CD4-positive, alpha-beta T cell treated with Interleukin-15 for 1 hour (primary cell): ENCODE results near the gene CD40.

Experiments
- DNase-seq: peaks from one replicate; pipeline ENCODE4 v3.0.0-alpha.2; 2020

The CD40 gene

DNA sequence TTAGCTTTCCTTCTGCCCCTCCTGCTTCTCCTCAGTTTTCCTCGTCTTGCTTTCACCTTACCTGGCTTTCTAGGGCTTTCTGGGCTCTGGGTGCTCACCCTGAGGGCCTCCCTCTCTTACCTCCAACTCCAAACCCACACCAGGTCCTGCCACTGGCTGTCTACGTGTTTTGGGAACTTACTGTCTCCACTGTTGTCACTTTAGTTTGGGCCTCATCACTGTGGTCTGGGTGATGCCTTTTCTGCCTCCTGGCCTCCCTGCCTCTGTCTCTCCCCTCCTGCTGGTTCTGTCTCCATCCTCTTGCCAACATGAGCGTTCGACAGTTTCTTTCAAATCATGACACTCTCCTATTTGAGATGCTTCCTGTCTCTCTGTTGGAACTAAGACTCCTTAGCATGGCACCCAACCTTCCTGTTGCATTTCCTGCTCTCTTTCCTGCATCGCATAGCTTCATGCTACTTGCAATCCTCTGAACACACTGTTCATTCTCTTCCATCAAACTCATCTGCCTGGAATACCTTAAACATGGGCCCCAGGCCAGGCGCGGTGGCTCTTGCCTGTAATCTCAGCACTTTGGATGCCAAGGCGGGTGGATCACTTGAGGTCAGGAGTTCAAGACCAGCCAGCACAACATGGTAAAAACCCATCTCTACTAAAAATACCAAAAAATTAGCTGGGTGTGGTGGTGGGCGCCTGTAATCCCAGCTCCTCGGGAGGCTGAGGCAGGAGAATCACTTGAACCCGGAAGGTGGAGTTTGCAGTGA, 5.5 kb downstream of the CD40 start:
- no peak for DNase-seq

DNA sequence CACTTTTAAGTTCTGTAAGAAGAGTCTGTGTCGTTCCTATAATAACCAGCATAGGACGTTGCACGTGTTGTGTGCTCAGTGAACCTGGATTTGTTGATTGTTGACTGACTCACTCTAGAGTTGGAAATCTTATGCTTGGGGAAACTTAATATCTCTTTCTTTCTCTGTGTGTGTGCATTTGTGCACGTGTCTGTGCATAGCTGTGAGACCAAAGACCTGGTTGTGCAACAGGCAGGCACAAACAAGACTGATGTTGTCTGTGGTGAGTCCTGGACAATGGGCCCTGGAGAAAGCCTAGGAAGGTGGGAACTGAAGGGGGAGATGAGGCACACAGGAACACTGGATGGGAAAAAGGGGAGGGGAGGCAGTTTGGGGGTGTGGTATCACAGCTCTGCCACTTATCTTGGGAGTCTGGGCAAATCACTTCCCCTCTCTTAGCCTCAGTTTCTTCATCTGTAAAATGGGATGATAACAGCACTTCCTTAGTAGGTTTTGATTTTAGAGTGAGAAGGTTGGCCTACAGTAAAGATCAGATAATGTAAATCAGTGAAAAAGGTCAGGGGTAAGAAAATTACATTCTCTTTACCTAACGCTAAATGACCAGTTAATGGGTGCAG, 8.4 kb downstream of the CD40 start:
- DNase-seq, result no peak

DNA sequence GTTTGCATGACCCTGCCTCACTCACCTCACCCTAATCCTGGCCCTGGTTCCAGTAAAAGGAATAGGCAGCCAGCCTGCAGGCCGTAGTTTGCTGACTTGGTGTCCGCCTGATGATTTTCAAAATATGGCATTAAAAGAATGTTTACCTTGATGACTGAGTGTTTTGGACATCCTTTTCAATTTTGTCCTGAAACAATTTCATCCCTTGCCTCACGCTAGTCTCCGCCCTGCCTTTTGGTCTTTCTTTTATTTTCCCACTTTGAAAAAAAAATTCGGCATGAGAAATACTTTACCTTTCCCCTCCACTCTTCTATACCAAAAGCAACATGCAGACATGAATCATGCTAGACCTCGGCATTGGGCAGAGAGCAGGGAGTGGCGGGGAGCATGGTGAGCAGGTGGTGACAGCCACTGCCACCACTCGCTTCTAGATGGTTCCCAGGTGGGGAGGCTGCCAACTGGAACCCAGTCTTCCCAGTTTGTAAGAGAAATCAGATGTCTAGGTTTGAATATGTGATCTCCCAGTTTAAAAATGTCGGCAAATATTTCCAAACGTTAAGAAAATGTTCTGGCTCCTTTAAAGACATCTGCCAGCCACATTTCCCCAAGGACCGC, 9.4 kb downstream of the CD40 start:
- DNase-seq, result no peak

DNA sequence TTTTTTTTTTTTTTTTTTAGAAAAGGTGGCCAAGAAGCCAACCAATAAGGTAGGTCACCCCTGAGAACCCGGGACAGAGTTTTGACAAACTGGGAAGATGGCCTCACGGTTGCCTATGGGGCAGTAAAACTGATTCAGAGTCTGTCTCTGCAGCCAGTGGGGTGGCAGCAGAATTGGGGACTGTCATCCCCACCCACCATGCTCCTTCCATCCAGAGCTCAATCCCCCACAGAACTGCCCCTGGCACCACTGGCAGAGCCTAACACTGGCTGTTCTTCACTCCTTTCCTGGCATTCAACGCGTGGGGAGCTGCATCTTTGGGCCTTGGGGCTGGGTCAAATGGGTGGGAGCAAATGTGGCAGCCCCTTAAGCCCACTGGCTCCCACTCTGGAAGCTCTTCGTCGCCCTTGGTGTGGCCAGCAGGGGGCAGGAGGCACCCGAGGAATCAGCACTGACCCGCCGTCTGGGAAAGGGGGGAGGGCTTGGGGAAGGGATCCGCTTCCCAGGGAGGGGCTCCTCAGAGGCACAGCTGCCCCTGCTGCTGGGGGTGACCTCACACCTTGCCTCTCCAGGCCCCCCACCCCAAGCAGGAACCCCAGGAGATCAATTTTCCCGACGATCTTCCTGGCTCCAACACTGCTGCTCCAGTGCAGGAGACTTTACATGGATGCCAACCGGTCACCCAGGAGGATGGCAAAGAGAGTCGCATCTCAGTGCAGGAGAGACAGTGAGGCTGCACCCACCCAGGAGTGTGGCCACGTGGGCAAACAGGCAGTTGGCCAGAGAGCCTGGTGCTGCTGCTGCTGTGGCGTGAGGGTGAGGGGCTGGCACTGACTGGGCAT, 10.4 kb downstream of the CD40 start:
- no peak for DNase-seq

DNA sequence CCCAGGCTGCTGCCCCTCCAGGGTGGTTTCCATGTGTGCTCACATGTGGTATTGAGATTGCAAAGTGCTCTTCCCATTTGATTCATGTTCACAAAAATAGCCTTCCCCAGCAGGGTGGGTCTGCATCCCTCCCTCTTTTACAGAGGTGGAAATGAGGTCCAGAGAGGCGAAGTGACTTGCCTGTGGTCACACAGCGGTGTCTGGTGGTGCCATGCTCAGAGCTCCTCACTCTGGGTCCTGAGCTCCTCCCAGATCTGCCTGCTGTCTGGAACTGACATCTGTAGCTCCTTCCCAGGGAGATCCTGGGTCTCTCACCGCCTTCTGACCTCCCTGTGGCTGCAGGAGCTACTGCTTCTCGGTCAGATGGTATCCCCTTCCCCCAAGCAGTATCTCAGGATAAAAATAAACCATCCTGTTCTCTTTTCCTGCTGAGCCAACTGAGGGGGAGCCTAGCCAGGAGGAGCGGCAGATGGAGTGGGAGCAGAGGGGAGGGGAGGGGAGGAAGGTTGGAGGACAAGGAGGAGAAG, 11.9 kb downstream of the CD40 start:
- DNase-seq, result no peak

DNA sequence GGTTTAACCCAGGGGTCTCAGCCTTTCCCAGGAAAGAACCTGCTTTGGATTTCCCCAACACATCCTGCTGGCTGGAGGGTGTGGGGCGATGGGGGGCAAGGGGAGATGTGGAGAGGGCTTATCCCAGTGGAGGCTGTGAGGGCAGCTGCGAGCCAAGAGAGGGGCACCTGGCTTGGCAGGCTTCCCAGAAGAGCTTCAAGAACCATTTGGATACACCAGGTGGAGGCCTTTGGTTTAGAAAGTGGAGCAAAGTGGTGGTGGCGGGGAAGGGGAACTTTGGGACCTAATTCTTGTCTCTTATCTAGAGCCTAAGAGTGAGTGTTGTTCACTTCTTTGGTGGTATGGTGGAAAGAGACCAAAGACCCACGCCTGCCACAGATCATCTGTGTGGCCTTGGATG, 12.4 kb downstream of the CD40 start:
- no peak for DNase-seq

DNA sequence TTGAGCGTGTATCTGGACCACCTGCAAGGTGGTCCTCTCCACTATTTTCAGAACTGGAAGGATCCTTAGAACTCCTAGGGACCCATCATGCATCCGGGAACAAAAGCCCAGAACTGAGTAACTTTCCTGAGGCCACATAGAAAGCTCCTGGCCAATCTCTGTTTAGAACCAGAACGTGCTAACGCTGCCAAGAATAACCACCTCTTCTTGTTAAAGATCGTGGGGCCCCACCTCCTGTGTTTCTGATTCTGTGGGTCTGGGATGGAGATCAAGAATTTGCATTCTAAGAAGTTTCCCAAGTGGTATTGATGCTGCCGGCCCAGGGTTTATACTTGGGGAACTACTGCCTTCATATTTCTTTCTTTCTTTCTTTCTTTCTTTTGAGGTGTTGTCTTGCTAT, 13.3 kb downstream of the CD40 start:
- no peak for DNase-seq

DNA sequence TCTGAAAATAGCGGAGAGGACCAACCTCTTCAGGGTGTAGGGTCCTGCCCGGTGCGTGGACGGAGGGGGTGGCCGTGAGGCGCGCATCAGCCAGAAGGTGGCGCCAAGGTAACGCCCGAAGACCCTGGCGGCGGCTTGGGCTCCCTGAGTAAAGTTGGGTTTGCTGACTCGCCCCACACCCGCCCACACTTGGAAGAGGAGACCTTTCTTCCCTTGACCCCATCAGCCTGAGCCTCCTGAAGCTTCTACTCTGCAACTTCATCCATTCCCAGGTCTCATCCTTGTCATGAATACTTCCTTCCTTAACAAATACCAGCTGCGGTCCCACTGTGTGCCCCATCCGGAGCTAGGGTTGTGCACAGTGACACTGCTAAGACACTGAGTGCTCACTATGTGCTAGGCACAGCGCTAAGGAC, 14.6 kb downstream of the CD40 start:
- peak; percentile 54 for DNase-seq

DNA sequence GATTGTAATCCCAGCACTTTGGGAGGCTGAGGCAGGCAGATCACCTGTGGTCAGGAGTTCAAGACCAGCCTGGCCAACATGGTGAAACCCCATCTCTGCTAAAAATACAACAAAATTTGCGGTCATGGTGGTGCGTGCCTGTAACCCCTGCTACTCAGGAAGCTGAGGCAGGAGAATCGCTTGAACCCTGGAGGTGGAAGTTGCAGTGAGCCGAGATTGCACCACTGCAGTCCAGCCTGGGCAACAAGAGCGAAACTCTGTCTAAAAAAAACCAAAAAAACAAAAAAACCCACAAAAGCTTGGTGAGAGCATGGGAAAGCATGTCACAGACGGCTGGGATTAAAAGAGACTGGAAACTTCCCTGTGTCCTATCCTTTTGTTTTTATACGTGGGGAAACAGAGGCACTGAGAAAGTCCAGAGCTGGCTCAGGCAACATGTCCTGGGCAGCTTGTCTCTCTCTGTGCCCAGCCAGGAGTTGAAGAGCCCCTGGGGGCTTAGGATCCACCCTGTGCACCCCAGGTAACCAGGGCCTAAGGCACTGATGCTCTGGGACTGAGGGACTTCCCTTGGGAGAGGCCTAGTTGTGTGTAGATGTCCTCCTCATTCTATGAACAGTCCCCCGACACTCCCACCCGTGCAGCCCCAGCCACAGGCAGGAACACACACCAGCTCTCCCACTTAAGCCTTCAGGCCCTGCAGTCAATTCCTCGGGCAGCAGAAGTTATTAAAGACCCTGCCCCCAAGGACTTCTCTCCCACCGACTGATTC, 16.0 kb downstream of the CD40 start:
- no peak for DNase-seq

DNA sequence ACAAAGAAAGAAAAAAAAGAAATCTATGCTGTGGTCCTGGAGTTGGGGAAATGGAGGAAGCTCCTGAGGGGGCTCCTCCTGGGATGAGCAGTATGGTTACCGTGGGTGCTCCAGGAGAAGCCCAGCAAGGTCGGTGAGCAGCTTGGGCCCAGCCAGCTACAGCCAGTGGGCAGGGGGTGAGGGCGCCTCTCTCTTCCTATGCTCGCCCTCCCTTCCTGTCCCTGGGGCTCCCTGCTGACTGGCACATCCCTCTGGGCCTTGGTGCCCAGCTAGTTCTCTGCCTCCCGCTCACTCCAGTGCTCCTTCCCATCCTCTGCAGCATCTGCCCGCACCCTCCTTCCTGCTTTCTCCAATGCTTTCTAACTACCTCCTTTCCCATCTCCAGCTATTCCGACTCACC, 16.6 kb downstream of the CD40 start:
- no peak for DNase-seq

DNA sequence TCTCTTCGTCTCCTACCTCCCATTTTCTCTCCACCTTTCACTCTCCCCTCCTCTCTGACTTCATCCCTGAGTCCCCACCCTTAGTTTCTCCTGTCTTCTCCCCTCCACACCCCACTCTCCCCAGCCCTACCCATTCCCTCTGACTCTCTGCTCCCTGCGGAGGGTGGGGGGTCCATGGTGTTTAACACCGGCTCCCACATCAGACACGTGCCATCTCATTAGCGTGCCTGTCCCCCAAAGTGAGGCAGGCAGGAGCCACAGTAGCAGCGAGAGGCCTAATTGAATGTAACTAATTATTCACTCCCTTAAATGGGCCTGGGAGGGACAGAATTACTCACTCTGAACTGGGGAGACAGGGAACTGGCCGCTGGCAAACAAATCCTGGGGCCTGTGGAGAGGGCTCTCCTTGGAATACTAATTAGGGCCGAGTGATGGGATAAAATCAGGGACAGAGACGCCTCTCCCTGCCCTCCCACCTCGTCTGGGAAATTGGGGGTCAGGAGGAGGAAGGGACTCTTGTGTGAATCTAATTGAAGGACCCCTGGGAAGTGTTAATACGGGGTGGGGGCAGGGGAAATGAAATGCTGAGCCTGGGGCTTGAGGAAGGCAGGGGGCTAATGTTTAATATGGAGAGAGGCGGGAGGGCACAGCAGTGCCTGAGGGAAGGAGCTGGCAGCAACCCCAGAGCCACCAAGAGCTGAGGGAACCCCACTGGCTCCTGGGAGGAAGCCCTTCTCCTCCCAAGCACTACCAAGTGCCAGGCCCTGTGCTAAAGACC, 17.9 kb downstream of the CD40 start:
- no peak for DNase-seq

DNA sequence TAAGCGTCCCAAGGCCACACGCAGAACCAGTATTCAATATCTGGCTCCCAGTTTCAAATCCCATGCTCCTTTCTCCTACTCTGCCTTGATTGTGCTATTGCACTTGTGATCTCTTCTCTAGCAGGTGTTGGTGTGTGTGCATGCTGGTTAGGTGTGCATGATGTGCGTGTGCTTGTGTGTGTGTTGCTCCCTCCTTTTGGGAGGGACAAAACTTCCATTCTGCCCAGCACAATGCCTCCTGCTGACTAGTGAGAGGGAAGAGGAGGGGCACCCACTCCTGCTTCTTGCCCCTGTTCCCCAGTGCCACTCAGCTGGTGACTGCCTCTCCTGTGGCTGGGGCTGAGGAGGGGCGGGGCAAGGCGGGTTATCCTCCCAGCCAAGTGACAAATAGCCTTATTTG, 19.7 kb downstream of the CD40 start:
- no peak for DNase-seq

DNA sequence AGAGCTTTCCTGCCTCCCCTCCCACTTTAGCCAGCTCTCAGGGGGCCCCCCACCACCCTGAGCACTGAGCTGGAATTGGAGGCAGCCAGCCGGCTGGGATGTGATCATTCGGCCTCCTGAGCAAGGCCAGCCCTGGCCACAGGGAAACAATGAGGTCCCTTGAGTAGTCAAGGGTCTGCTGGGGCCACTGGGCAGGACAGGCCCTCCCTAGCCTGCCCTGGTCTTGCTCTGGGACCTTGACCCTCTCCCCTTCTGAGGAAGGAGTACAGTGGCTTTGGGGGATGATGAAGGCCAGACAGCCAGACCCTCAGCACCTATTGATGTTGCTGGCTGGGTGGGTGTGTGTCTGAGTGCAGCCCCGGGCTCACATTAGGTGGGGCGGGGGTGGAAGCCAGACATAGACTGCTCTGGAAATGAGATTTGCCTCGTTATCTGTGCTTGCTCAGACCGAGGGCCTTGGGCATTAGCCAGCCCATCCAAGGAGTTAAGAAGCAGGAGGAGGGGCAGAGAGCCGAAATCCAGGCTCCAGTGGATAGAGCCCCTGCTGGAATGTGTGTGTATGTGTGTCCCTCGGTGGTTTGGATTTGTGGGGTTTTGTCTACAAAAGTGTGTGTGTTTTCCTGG, 21.3 kb downstream of the CD40 start:
- DNase-seq, result no peak

DNA sequence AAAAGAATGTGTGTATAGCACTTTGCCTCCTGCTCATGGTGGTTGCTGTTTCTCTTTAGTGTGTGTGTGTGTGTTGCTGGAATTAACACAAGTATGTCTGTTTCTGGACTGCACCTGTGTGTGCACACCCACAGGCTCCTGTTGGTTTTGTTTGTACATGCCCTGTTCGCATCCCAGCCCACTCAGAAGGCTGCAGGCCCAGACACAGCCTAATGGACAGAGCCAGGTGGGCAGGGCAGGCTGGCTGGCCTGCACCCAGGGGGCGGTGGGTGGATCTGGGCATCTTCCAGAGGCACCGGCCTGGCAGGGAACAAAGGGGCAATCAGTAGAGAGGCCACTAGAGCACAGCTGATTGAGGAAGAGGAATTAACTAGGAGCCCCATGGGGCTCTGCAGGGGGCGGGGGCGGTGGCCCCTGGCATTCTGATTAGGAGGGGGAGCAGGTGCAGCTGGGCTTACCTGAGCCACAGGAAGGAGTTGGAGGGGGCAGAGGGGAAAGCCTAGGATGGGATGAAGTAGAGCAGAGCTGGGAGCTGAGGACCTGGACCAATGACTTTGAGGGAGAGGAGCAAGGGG, 21.9 kb downstream of the CD40 start:
- no peak for DNase-seq

DNA sequence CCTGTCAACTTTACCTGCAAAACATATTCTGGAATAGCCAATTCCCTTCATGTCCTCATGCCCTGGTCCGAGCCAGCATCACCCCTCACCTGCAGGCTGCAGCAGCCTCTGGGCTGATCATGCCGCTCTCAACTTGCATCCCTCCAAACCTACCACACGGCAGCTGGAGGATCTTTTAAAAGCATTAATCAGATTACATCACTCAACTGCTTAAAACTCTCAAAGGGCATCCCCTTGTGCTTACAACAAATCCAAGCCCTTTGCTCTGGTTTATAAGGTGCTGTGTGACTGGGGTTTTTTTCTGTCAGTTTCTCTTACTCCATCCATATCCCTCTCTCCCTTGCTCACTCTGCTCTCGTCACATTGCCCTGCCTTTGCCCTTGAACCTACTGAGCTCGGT, 24.0 kb downstream of the CD40 start:
- DNase-seq, result no peak

DNA sequence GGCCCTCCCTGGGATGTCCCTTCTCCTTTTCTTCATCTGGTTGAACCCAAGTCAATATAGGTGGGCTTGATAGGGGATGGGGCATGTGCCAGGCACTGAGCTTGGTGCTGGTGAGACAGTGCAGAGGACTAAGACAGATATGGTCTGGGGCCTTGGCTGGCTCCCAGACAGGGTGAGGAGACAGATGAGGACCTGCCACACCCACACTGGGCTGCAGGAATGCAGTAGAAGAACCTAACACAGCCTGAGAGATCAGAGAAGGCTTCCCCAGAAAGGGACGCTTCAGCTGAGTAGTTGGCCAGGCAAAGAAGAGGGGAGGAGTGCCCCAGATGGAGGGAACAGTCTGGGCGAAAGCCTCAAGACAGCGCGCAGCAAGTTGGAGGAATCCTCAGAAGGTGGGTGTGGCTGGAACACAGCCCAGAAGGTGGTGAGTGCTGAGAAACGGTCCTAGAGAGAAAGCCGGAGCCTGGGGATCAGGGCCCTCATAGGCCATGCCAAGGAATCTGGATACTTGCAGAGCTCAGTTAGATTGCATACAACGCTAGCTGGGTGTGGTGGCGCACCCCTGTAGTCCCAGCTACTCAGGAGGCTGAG, 26.4 kb downstream of the CD40 start:
- no peak for DNase-seq

DNA sequence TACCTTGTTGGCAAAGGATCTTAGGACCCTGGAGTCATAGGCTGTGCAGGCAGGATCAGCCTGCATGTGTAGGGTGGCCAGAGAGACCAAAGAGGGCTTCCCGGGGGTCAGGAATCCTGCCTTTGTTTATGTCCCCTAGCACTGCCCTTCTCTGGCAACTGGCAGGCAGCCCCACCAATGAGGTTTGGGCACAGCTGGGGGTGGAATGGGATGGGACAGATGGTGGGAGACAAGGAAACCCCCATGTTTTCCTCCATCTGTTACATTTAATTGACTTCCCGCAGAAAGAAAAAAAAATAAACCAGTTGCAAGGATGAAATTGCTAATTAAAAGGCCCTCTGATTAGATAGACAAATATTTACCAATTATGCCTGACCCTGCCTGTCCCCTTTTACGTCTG, 27.6 kb downstream of the CD40 start:
- DNase-seq, result no peak

DNA sequence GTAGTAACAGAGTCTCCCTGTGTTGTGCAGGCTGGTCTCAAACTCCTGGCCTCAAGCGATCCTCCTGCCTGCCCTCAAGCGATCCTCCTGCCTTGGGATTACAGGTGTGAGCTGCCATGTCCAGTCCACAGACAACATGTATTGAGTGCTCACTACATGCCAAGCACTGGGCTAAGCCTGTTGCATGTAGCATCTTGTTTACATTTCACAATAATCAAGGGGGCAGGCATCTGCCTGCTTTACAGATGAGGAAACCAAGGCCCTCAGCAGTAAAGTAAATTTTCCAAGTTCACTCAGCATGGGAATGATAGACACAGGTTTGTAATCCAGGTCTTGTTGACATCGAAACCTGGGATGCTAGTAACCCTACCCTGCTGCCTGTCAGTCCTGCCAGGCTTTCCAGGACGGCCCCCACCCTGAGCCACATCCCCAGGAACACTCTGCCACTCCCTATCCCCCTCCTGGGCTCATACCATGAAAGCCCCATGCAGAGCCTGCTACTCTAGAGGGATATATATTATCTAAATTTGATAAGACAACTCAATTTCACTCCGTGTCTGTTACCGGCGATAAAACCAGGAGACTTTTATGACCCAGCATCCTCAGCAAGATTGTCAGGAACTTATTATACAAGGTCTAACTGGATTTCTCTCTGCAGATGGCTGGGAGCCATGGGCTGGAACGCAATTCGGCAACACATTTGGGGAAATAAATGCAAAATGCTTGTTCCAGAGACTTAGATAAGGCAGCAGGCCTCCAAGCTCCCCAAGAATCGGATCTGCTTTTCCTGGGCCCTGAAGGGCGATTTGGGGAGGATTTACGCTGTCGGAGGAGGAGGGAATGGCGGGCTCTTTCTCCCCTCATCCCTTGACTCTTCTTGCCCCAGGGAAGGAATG, 30.4 kb downstream of the CD40 start:
- DNase-seq, result no peak

DNA sequence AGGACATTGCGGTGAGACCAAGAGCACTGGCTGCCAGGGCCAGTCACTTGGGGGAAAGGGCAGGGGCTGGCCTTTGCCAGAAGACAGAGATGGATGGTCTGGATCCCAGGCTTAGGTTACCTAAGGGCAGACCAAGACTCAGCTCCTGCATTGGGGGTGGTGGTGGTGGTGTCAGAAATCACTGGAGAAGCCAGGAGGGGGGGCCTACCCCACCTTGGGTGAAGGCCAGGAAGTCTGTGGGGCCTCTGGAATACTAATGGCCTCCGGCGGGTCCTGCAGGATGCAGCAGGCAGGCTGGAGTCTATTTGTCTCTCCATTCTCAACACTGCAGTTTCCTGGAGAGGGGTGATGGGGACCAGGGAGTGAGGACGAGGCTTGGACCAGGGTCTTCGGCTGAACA, 32.8 kb downstream of the CD40 start:
- DNase-seq, result no peak
